ENCODE results near the gene TMPRSS6.

Gene TMPRSS6

GRCh38 chr22:37139762-37140161 is 30.2 kb upstream of the TMPRSS6 start:
- DNase-seq, result no peak

GRCh38 chr22:37138849-37139561 is 29.5 kb upstream of the TMPRSS6 start:
- no peak for DNase-seq

- no peak for DNase-seq
These were observed 28.6 kb upstream of the TMPRSS6 start for GRCh38 chr22:37137903-37138665.

GRCh38 chr22:37137131-37137530 is 27.6 kb upstream of the TMPRSS6 start:
- no peak for DNase-seq

GRCh38 chr22:37135023-37135422 is 25.5 kb upstream of the TMPRSS6 start:
- DNase-seq, result no peak

- DNase-seq, result no peak
These were observed 23.9 kb upstream of the TMPRSS6 start for GRCh38 chr22:37133304-37134018.

GRCh38 chr22:37132773-37133172 is 23.3 kb upstream of the TMPRSS6 start:
- DNase-seq, result no peak

- DNase-seq, result no peak
These were observed 20.4 kb upstream of the TMPRSS6 start for GRCh38 chr22:37129866-37130441.

- no peak for DNase-seq
These were observed 19.2 kb upstream of the TMPRSS6 start for GRCh38 chr22:37128555-37129281.

GRCh38 chr22:37127350-37127878 is 17.9 kb upstream of the TMPRSS6 start:
- no peak for DNase-seq

- DNase-seq, result no peak
These were observed 17.4 kb upstream of the TMPRSS6 start for GRCh38 chr22:37126882-37127281.

GRCh38 chr22:37126383-37126782 is 16.9 kb upstream of the TMPRSS6 start:
- no peak for DNase-seq

GRCh38 chr22:37123649-37124048 is 14.1 kb upstream of the TMPRSS6 start:
- DNase-seq, result no peak

- DNase-seq, result no peak
These were observed 13.2 kb upstream of the TMPRSS6 start for GRCh38 chr22:37122598-37123180.

GRCh38 chr22:37121887-37122591 is 12.5 kb upstream of the TMPRSS6 start:
- DNase-seq, result peak; percentile 79 to 97 (median 92)

GRCh38 chr22:37120569-37121340 is 11.2 kb upstream of the TMPRSS6 start:
- no peak for DNase-seq

- DNase-seq, result no peak
These were observed 10.4 kb upstream of the TMPRSS6 start for GRCh38 chr22:37119872-37120271.

- no peak for DNase-seq
These were observed 8.6 kb upstream of the TMPRSS6 start for GRCh38 chr22:37118083-37118482.

GRCh38 chr22:37117092-37117491 is 7.6 kb upstream of the TMPRSS6 start:
- DNase-seq, result no peak

GRCh38 chr22:37115032-37115431 is 5.5 kb upstream of the TMPRSS6 start:
- DNase-seq, result no peak

- no peak for DNase-seq
These were observed 4.2 kb upstream of the TMPRSS6 start for GRCh38 chr22:37113757-37114156.

All from stimulated activated naive CD4-positive, alpha-beta T cell (primary cell).